Endothelial cell of umbilical vein (primary cell): Measurements from ENCODE around the gene ADAM11. TPM values are rescaled to one million over a fixed set of nuclear protein-coding genes. Genes with fewer than 3 reads are reported as not detected.
"Not testable (repeated sequence)": the region's sequence is repeated elsewhere in the genome, so short reads cannot be mapped to it uniquely, and the experiment has no call there.

Experiments used
- BruUV-seq: library from RNA; stranded (reverse); fragments of 400-500 nt; replicated peaks from 2 replicates; lab custom pipeline; 2021; lab: Mats Ljungman, UMichigan
- CTCF ChIA-PET: fragments of 300-600, 350-600 bp; sonication (Branson Sonifier 250); formaldehyde crosslinking; loops from one replicate; lab custom pipeline; 2021; ENCODE audit warnings: antibody characterized with exemption, inconsistent platforms; lab: Charles Lee
- POLR2A ChIA-PET: fragments of 300-600, 350-600 bp; sonication (Branson Sonifier 250); formaldehyde crosslinking; loops from one replicate; lab custom pipeline; 2021; ENCODE audit warnings: antibody characterized with exemption, inconsistent platforms; lab: Charles Lee
- DNase-seq: peaks from one replicate; pipeline ENCODE4 v3.0.0-alpha.2; 2011; ENCODE audit warnings: low read depth, low spot score
- FAIRE-seq: peaks from 2 replicates; lab custom pipeline; 2011; peaks lifted over from hg19 to GRCh38; lab: Jason Lieb, UNC
- H2AFZ ChIP-seq: 2 replicates; pipeline ENCODE4 v1.6.0; 2012; ENCODE audit warnings: low read depth, low read length, control low read depth, inconsistent platforms
- H3K27ac ChIP-seq: 2 replicates; pipeline ENCODE4 v1.5.1; 2011; ENCODE audit warnings: low read depth, mild to moderate bottlenecking, control low read depth, low read length, moderate library complexity; ENCODE audit not compliant: insufficient read depth
- H3K27me3 ChIP-seq, 2 experiments: 2 replicates each; pipeline versions ENCODE4 v1.6.0 to v1.6.1; 2011; ENCODE audit warnings: low read length in 2 of 2, mixed read lengths in 1 of 2; ENCODE audit not compliant: control insufficient read depth in 2 of 2, insufficient read depth in 2 of 2
- H3K36me3 ChIP-seq, 2 experiments: 2 replicates in 1 of 2; 3 replicates in 1 of 2; pipeline ENCODE4 v1.5.1; 2011; ENCODE audit warnings: low read length in 2 of 2, mild to moderate bottlenecking in 1 of 2, moderate library complexity in 1 of 2; ENCODE audit not compliant: control insufficient read depth in 2 of 2, insufficient read depth in 2 of 2; ENCODE audit errors: extremely low read depth in 1 of 2
- H3K4me1 ChIP-seq: 3 replicates; pipeline ENCODE4 v1.5.1; 2011; ENCODE audit warnings: mild to moderate bottlenecking, low read length; ENCODE audit not compliant: control insufficient read depth, insufficient read depth; ENCODE audit errors: extremely low read depth
- H3K4me2 ChIP-seq: 2 replicates; pipeline ENCODE4 v1.6.1; 2011; ENCODE audit warnings: low read length, control low read depth, mixed read lengths; ENCODE audit not compliant: insufficient read depth
- H3K4me3 ChIP-seq, 3 experiments: fragments of 200-600 bp in 1 of 3; sonication (generic), shearing (Covaris generic) in 1 of 3; replicated peaks in 1 of 3; 2 replicates each; pipeline ENCODE4 v1.5.1; 2011 to 2016; ENCODE audit warnings: control low read depth in 3 of 3, low read length in 3 of 3, mild to moderate bottlenecking in 2 of 3, inconsistent platforms in 1 of 3, low read depth in 1 of 3, moderate library complexity in 1 of 3; ENCODE audit not compliant: insufficient read depth in 1 of 3
- H3K79me2 ChIP-seq: 2 replicates; pipeline ENCODE4 v1.6.0; 2012; ENCODE audit warnings: low read length, inconsistent platforms; ENCODE audit not compliant: control insufficient read depth, insufficient read depth
- H3K9ac ChIP-seq: replicated peaks from 2 replicates; pipeline ENCODE3; 2011; ENCODE audit warnings: low read length, control low read depth; ENCODE audit not compliant: insufficient read depth; ENCODE audit errors: extremely low read depth
- H3K9me1 ChIP-seq: replicated peaks from 3 replicates; pipeline ENCODE4 v1.6.0; 2011; ENCODE audit warnings: mild to moderate bottlenecking, low read length; ENCODE audit not compliant: control insufficient read depth, insufficient read depth; ENCODE audit errors: extremely low read depth
- H3K9me3 ChIP-seq: replicated peaks from 2 replicates; pipeline ENCODE4 v1.5.1; 2012; ENCODE audit warnings: low read length, inconsistent platforms; ENCODE audit not compliant: control insufficient read depth, insufficient read depth
- H4K20me1 ChIP-seq: replicated peaks from 2 replicates; pipeline ENCODE3; 2011; ENCODE audit warnings: mild to moderate bottlenecking, low read length; ENCODE audit not compliant: control insufficient read depth, insufficient read depth; ENCODE audit errors: extremely low read depth
- EZH2 ChIP-seq: IDR thresholded peaks from 2 replicates; pipeline ENCODE4 v1.6.1; 2012; ENCODE audit warnings: borderline replicate concordance, low read depth, mild to moderate bottlenecking, moderate library complexity, low read length, inconsistent platforms; ENCODE audit not compliant: severe bottlenecking
- FOS ChIP-seq: IDR thresholded peaks from 2 replicates; pipeline ENCODE4 v1.6.1; 2011; ENCODE audit warnings: mild to moderate bottlenecking, low read length, moderate library complexity, borderline replicate concordance; ENCODE audit not compliant: insufficient read depth
- GATA2 ChIP-seq: IDR thresholded peaks from 2 replicates; pipeline ENCODE4 v1.7.0; 2011; ENCODE audit warnings: low read depth, mild to moderate bottlenecking, moderate library complexity, mixed read lengths, low read length; ENCODE audit not compliant: insufficient read length, insufficient read depth
- JUN ChIP-seq: IDR thresholded peaks from 2 replicates; pipeline ENCODE4 v1.6.1; 2011; ENCODE audit warnings: borderline replicate concordance, low read depth; ENCODE audit not compliant: insufficient read length, insufficient read depth
- MAX ChIP-seq: IDR thresholded peaks from 2 replicates; pipeline ENCODE4 v1.6.1; 2011; ENCODE audit not compliant: insufficient read depth, insufficient read length
- MYC ChIP-seq: IDR thresholded peaks from one replicate; pipeline ENCODE4 v1.6.1; 2011; ENCODE audit warnings: mild to moderate bottlenecking, low read depth, low read length
- POLR2A ChIP-seq: IDR thresholded peaks from 2 replicates; pipeline ENCODE4 v1.6.1; 2012; ENCODE audit warnings: low read depth, mild to moderate bottlenecking, control low read depth, low read length
- POLR2AphosphoS5 ChIP-seq: IDR thresholded peaks from 2 replicates; pipeline ENCODE4 v1.6.1; 2012; ENCODE audit warnings: low read depth, mild to moderate bottlenecking, control low read depth, low read length, moderate library complexity; ENCODE audit not compliant: insufficient read depth
- dilution Hi-C: fragments of 300-500 bp; cut with MboI; formaldehyde crosslinking; loops from one replicate; pipeline ENCODE4 v1.15.0; 2019; ENCODE audit warnings: low sequenced_read_pairs; ENCODE audit not compliant: extremely low pct_ligation_motif_present
- intact Hi-C: fragments of 100-400 bp; cut with micrococcal nuclease; formaldehyde crosslinking; loops from one replicate; pipeline ENCODE4 v1.10.0; 2022
- polyA plus RNA-seq, 4 experiments: library from polyadenylated mRNA; depleted of rRNA in 3 of 4; stranded (reverse) in 3 of 4; unstranded in 1 of 4; fragments of >200 nt; gene quantifications; 2 replicates each; pipeline versions ENCODE4 v1.2.1 to v1.2.3, GENCODE V29; 2011 to 2012; ENCODE audit warnings: missing spikeins in 1 of 4
- total RNA-seq: library from RNA; stranded (reverse); gene quantifications from 2 replicates; pipeline ENCODE4 v1.2.3, GENCODE V29; 2021
- TF ChIP-seq, protein P1 (sequence below), 2 donors: IDR thresholded peaks; 1 replicate in 1 of 2; 2 replicates in 1 of 2; pipeline ENCODE4 v1.5.1; 2011; ENCODE audit warnings: low read length in 2 of 2, mild to moderate bottlenecking in 2 of 2, moderate library complexity in 2 of 2, control low read depth in 1 of 2, inconsistent platforms in 1 of 2, low read depth in 1 of 2; ENCODE audit not compliant: insufficient read depth in 1 of 2; ENCODE audit errors: extremely low read depth in 1 of 2

The ADAM11 gene
- total and polyA plus RNA-seq, 2 donors (not counting 3 experiments of a cell fraction or from before 2014, with no cell fraction given) = 0.71 to 1.1 TPM

GRCh38 chr17:44745301-44745700 is 13.5 kb upstream of the ADAM11 start:
- ChIA-PET CTCF (no interaction called here), POLR2A (no interaction called here)
- H3K4me3 ChIP-seq = no peak overlapping the region
- H3K9me1 ChIP-seq = no peaks in the 10 kb centered on the region
- BruUV-seq = no TSS peak
- H3K4me1 ChIP-seq = no peaks in the 10 kb centered on the region
- TF ChIP-seq POLR2AphosphoS5 (no peak), MAX (no peak), FOS (no peak), GATA2 (no peak), POLR2A (no peak), EZH2 (no peak), JUN (no peak), MYC (no peak)
- TF ChIP-seq, protein P1, sequence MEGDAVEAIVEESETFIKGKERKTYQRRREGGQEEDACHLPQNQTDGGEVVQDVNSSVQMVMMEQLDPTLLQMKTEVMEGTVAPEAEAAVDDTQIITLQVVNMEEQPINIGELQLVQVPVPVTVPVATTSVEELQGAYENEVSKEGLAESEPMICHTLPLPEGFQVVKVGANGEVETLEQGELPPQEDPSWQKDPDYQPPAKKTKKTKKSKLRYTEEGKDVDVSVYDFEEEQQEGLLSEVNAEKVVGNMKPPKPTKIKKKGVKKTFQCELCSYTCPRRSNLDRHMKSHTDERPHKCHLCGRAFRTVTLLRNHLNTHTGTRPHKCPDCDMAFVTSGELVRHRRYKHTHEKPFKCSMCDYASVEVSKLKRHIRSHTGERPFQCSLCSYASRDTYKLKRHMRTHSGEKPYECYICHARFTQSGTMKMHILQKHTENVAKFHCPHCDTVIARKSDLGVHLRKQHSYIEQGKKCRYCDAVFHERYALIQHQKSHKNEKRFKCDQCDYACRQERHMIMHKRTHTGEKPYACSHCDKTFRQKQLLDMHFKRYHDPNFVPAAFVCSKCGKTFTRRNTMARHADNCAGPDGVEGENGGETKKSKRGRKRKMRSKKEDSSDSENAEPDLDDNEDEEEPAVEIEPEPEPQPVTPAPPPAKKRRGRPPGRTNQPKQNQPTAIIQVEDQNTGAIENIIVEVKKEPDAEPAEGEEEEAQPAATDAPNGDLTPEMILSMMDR (IDR thresholded peaks at IDR 0.05; ENCODE audit: extremely low read depth in 1 of 2, insufficient read depth in 1 of 2, low read depth in 1 of 2, low read length in 2 of 2) = no peak
- no peaks in the 10 kb centered on the region for H3K27me3 ChIP-seq
- no peak overlapping the region for H3K4me2 ChIP-seq
- H3K79me2 ChIP-seq = no peaks in the 10 kb centered on the region
- intact Hi-C loops (no loop called here), dilution Hi-C loops (no loop called here)
- FAIRE-seq = no peak
- H3K9me3 ChIP-seq = no peaks in the 10 kb centered on the region
- H3K36me3 ChIP-seq = peaks cover 2 to 17% of the 10 kb centered on the region in 2 experiments
- no peaks in the 10 kb centered on the region for H4K20me1 ChIP-seq
- H3K9ac ChIP-seq = no peak overlapping the region
- no peak overlapping the region for H3K27ac ChIP-seq
- no peak for DNase-seq
- H2AFZ ChIP-seq = no peak overlapping the region

GRCh38 chr17:44745738-44746137 is 13.1 kb upstream of the ADAM11 start:
- H3K27ac ChIP-seq, H4K20me1 ChIP-seq, H3K9me1 ChIP-seq, intact Hi-C loops, H3K9ac ChIP-seq, H3K4me3 ChIP-seq, H3K79me2 ChIP-seq, H3K27me3 ChIP-seq, POLR2A ChIA-PET, DNase-seq, H3K4me2 ChIP-seq, FAIRE-seq, BruUV-seq, H2AFZ ChIP-seq, H3K9me3 ChIP-seq, H3K4me1 ChIP-seq, dilution Hi-C loops: not testable (repeated sequence)
- H3K36me3 ChIP-seq = peaks cover 2 to 19% of the 10 kb centered on the region in 2 experiments
- CTCF ChIA-PET = interaction anchor here (1.5 kb wide), 1 partner anchor 9 kb away, joined by 4 read pairs; no protein-coding TSS in a partner anchor
